CD4-positive, alpha-beta T cell (primary cell): ENCODE measurements around the gene NSUN6. TPM values are rescaled to one million over a fixed set of nuclear protein-coding genes. Genes with fewer than 3 reads are reported as not detected.

Experiments used
- ATAC-seq: fragments of 200-7000 bp; cut with Tn5 transposase; one replicate; pipeline ENCODE4 v1.10.0; 2022; ENCODE audit warnings: mild to moderate bottlenecking; ENCODE audit not compliant: poor library complexity
- CTCF ChIA-PET: fragments of 350-600 bp; sonication (Branson Sonifier 250); formaldehyde crosslinking; loops from one replicate; lab custom pipeline; 2021; ENCODE audit warnings: antibody characterized with exemption, inconsistent platforms; lab: Charles Lee
- POLR2A ChIA-PET: fragments of 350-600 bp; sonication (Branson Sonifier 250); formaldehyde crosslinking; loops from one replicate; lab custom pipeline; 2021; ENCODE audit warnings: antibody characterized with exemption, inconsistent platforms; lab: Charles Lee
- DNase-seq, 14 experiments: peaks; one replicate each; pipeline ENCODE4 v3.0.0-alpha.2; 2013 to 2020; ENCODE audit warnings: mixed read lengths in 2 of 14
- H3K27ac ChIP-seq, 2 donors: one replicate each; pipeline versions ENCODE4 v1.5.1 to v1.7.0; 2013; ENCODE audit warnings: low read length in 2 of 2, low read depth in 1 of 2, mild to moderate bottlenecking in 1 of 2
- H3K27me3 ChIP-seq, 2 experiments: 1 replicate in 1 of 2; 2 replicates in 1 of 2; pipeline versions ENCODE4 v1.6.1 to v1.7.0; 2013; ENCODE audit warnings: low read length in 2 of 2, control low read depth in 1 of 2, mild to moderate bottlenecking in 1 of 2, moderate library complexity in 1 of 2; ENCODE audit not compliant: insufficient read depth in 2 of 2, control insufficient read depth in 1 of 2
- H3K36me3 ChIP-seq: one replicate; pipeline ENCODE4 v1.6.1; 2013; ENCODE audit warnings: low read length, control low read depth; ENCODE audit not compliant: insufficient read depth
- H3K4me1 ChIP-seq: one replicate; pipeline ENCODE4 v1.6.1; 2013; ENCODE audit warnings: low read length, control low read depth; ENCODE audit not compliant: insufficient read depth
- H3K4me3 ChIP-seq: one replicate; pipeline ENCODE4 v1.5.1; 2013; ENCODE audit warnings: mild to moderate bottlenecking, low read length, moderate library complexity
- H3K9me3 ChIP-seq, 2 experiments: 1 replicate in 1 of 2; 2 replicates in 1 of 2; pipeline versions ENCODE4 v1.6.1 to v1.7.0; 2013; ENCODE audit warnings: low read length in 2 of 2, mild to moderate bottlenecking in 2 of 2, control low read depth in 1 of 2, moderate library complexity in 1 of 2; ENCODE audit not compliant: control insufficient read depth in 1 of 2, insufficient read depth in 1 of 2
- H3K27ac Mint-ChIP-seq: one replicate; pipeline ENCODE4 v1.8.0; 2020; ENCODE audit warnings: mixed read lengths
- H3K27me3 Mint-ChIP-seq: one replicate; pipeline ENCODE4 v1.8.0; 2021; ENCODE audit warnings: mixed read lengths
- H3K36me3 Mint-ChIP-seq: one replicate; pipeline ENCODE4 v1.8.0; 2021; ENCODE audit warnings: low read depth, mixed read lengths
- H3K4me1 Mint-ChIP-seq: one replicate; pipeline ENCODE4 v1.8.0; 2021; ENCODE audit warnings: low read depth, mixed read lengths
- H3K4me3 Mint-ChIP-seq: one replicate; pipeline ENCODE4 v1.8.0; 2020; ENCODE audit warnings: mild to moderate bottlenecking, mixed read lengths
- H3K9me3 Mint-ChIP-seq: one replicate; pipeline ENCODE4 v1.8.0; 2020; ENCODE audit warnings: mixed read lengths
- CTCF ChIP-seq: fragments of 200-600 bp; IDR thresholded peaks from one replicate; pipeline ENCODE4 v1.8.0; 2022; ENCODE audit warnings: antibody characterized with exemption, mild to moderate bottlenecking
- intact Hi-C, 2 experiments: fragments of 100-400 bp; cut with DNase I in 1 of 2; cut with micrococcal nuclease in 1 of 2; formaldehyde crosslinking; loops; one replicate each; pipeline versions ENCODE4 v1.15.1 to v1.9.0; 2023 to 2025; cut with DNase I, micrococcal nuclease
- total RNA-seq, 174 experiments: library from RNA in 2 of 174; stranded (reverse) in 2 of 174; gene quantifications; one replicate each; pipeline ENCODE4 v1.2.3 and lab custom pipeline; 2021 to 2026

Gene NSUN6
- total RNA-seq, 2 experiments from 2014 or later: 22.9 to 27.2 TPM

GRCh38 chr10:18527687-18528086, 123.7 kb downstream of the NSUN6 start:
- no peak overlapping the region for H3K27ac ChIP-seq
- H3K4me3 Mint-ChIP-seq: no peak overlapping the region
- H3K27ac Mint-ChIP-seq: no peak overlapping the region
- intact Hi-C loops: no loop called here
- no peaks in the 10 kb centered on the region for H3K36me3 ChIP-seq
- H3K4me1 ChIP-seq: no peaks in the 10 kb centered on the region
- ChIA-PET CTCF (no interaction called here), POLR2A (no interaction called here)
- ATAC-seq (no peak), DNase-seq (no peak)
- peaks cover 4% of the 10 kb centered on the region for H3K9me3 Mint-ChIP-seq
- H3K9me3 ChIP-seq: no peaks in the 10 kb centered on the region
- H3K4me3 ChIP-seq: no peak overlapping the region
- H3K27me3 ChIP-seq: no peaks in the 10 kb centered on the region
- no peak for TF ChIP-seq CTCF
- H3K36me3 Mint-ChIP-seq: peaks cover 28% of the 10 kb centered on the region
- no peaks in the 10 kb centered on the region for H3K4me1 Mint-ChIP-seq
- no peaks in the 10 kb centered on the region for H3K27me3 Mint-ChIP-seq

GRCh38 chr10:18523858-18524257, 127.5 kb downstream of the NSUN6 start:
- H3K27ac ChIP-seq: no peak overlapping the region
- DNase-seq: no peak
- Mint-ChIP-seq H3K4me1 (no peaks in the 10 kb centered on the region), H3K27ac (no peak overlapping the region), H3K36me3 (no peaks in the 10 kb centered on the region), H3K4me3 (no peak overlapping the region), H3K9me3 (no peaks in the 10 kb centered on the region), H3K27me3 (no peaks in the 10 kb centered on the region)
- POLR2A ChIA-PET: no interaction called here
- no peaks in the 10 kb centered on the region for H3K9me3 ChIP-seq
- intact Hi-C loops: no loop called here
- H3K27me3 ChIP-seq: no peaks in the 10 kb centered on the region
- H3K36me3 ChIP-seq: no peaks in the 10 kb centered on the region
- H3K4me1 ChIP-seq: no peaks in the 10 kb centered on the region
- no peak for ATAC-seq
- no peak for TF ChIP-seq CTCF
- CTCF ChIA-PET: no interaction called here
- no peak overlapping the region for H3K4me3 ChIP-seq

- no peaks in the 10 kb centered on the region for H3K9me3 Mint-ChIP-seq
- H3K4me1 Mint-ChIP-seq: no peaks in the 10 kb centered on the region
- DNase-seq: no peak
- H3K27ac Mint-ChIP-seq: no peak overlapping the region
- Histone ChIP-seq H3K36me3 (no peaks in the 10 kb centered on the region), H3K27ac (no peak overlapping the region), H3K27me3 (no peaks in the 10 kb centered on the region), H3K9me3 (no peaks in the 10 kb centered on the region), H3K4me3 (no peak overlapping the region), H3K4me1 (no peaks in the 10 kb centered on the region)
- TF ChIP-seq CTCF: no peak
- H3K36me3 Mint-ChIP-seq: no peaks in the 10 kb centered on the region
- intact Hi-C loops: no loop called here
- no peak overlapping the region for H3K4me3 Mint-ChIP-seq
- ChIA-PET CTCF (no interaction called here), POLR2A (no interaction called here)
- no peak for ATAC-seq
- H3K27me3 Mint-ChIP-seq: no peaks in the 10 kb centered on the region
Measured at GRCh38 chr10:18523025-18523424, 128.4 kb downstream of the NSUN6 start.
